Measurements from ENCODE around the gene TMEM151B. TPM values are rescaled to one million over a fixed set of nuclear protein-coding genes. Genes with fewer than 3 reads are reported as not detected.

The TMEM151B gene
- total and polyA plus RNA-seq, 9 of the 15 experiments (the other 6 are each of a cell fraction or from before 2014, with no cell fraction given): not detected

- TF ChIP-seq ZNF431 (CRISPR knock-in tag; IDR thresholded peaks at IDR 0.05): no peak; the same call in 1 of the 2 replicates
- no peak for TF ChIP-seq ZFP36 (IDR thresholded peaks at IDR 0.05; ENCODE audit: low read depth, low read length, partially characterized antibody)
- TF ChIP-seq ZNF354B (CRISPR knock-in tag; IDR thresholded peaks at IDR 0.05): no peak
- TF ChIP-seq ZNF592 (IDR thresholded peaks at IDR 0.05): 0 out of 2 replicates have a peak, but pooled peaks have one; percentile 3
- TF ChIP-seq ZBTB7A (IDR thresholded peaks at IDR 0.05; ENCODE audit: borderline replicate concordance, control insufficient read depth, low read depth, low read length): peak; percentile 92; the same call in 1 of the 2 replicates
- peak; percentile 52; the same call in 1 of the 2 replicates for TF ChIP-seq USF1 (CRISPR knock-in tag; IDR thresholded peaks at IDR 0.05)
- peak; percentile 59 for TF ChIP-seq HNRNPLL (IDR thresholded peaks at IDR 0.05; ENCODE audit: low read depth, low read length, poor library complexity, severe bottlenecking)
- TF ChIP-seq ZNF696 (CRISPR knock-in tag; conservative IDR thresholded peaks at IDR 0.05): no peak
- no peak for TF ChIP-seq DACH1 (IDR thresholded peaks at IDR 0.05; ENCODE audit: partially characterized antibody)
- TF ChIP-seq TARDBP (IDR thresholded peaks at IDR 0.05): 0 out of 2 replicates have a peak, but pooled peaks have one; percentile 18
- peak; percentile 77 for TF ChIP-seq TFAP4 (CRISPR knock-in tag; IDR thresholded peaks at IDR 0.05; ENCODE audit: borderline replicate concordance)
- no peak for TF ChIP-seq ZNF766 (CRISPR knock-in tag; conservative IDR thresholded peaks at IDR 0.05)
- TF ChIP-seq FOXM1 (IDR thresholded peaks at IDR 0.05; ENCODE audit: low read depth): no peak
- TF ChIP-seq FOXM1 (CRISPR knock-in tag; IDR thresholded peaks at IDR 0.05; ENCODE audit: low read depth): no peak
- no peak for TF ChIP-seq ZHX1 (conservative IDR thresholded peaks at IDR 0.05; ENCODE audit: low read length)
- TF ChIP-seq MEIS2 (IDR thresholded peaks at IDR 0.05; ENCODE audit: partially characterized antibody): peak; percentile 34
- TF ChIP-seq CGGBP1 (CRISPR knock-in tag; IDR thresholded peaks at IDR 0.05): peak; percentile 61; the same call in 1 of the 2 replicates
- TF ChIP-seq SIRT6 (IDR thresholded peaks at IDR 0.05; ENCODE audit: low read depth, low read length): no peak
- TF ChIP-seq SMAD4 (CRISPR knock-in tag; conservative IDR thresholded peaks at IDR 0.05): peak; percentile 94
These were observed 24.2 kb upstream of the TMEM151B start (continued) for GRCh38 chr6:44245912-44246662.

All from K562 (cell line).